Epithelial cell of esophagus (primary cell): ENCODE data around the gene JAML.
A peak's percentile ranks its signal among the peaks of the same experiment; 100 is the strongest.

Experiments
- DNase-seq: peaks from one replicate; pipeline ENCODE4 v3.0.0; 2010; ENCODE audit warnings: low read depth
- H3K4me3 ChIP-seq: 2 replicates; pipeline ENCODE4 v1.5.1; 2011; ENCODE audit warnings: mild to moderate bottlenecking, low read length, control low read depth
- TF ChIP-seq, protein P1 (sequence below): IDR thresholded peaks from 2 replicates; pipeline ENCODE4 v1.5.1; 2011; ENCODE audit warnings: low read depth, mild to moderate bottlenecking, low read length, control low read depth, inconsistent platforms; ENCODE audit not compliant: insufficient read depth; ENCODE audit errors: missing control alignments

The JAML gene

DNA sequence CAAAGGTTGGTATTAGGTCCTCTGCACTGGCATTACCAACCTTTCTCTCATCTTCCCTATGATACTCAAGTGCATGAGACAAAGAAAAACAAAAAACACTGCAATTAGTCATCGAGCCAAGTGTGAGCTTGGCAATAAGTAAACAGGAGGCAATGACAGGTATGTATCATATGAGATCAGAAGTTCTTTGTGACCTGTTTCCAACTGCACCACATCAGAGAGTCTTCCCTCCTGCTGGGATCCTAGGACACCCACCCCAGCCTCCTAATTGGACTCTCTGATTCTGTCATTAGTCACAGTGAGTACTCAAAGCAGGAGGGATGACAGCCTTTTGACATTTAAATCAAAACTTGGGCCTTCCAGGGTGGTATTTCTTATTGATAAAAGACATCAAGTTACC, 7.8 kb upstream of the JAML start:
- peak; percentile 77 for DNase-seq
- TF ChIP-seq, protein P1, sequence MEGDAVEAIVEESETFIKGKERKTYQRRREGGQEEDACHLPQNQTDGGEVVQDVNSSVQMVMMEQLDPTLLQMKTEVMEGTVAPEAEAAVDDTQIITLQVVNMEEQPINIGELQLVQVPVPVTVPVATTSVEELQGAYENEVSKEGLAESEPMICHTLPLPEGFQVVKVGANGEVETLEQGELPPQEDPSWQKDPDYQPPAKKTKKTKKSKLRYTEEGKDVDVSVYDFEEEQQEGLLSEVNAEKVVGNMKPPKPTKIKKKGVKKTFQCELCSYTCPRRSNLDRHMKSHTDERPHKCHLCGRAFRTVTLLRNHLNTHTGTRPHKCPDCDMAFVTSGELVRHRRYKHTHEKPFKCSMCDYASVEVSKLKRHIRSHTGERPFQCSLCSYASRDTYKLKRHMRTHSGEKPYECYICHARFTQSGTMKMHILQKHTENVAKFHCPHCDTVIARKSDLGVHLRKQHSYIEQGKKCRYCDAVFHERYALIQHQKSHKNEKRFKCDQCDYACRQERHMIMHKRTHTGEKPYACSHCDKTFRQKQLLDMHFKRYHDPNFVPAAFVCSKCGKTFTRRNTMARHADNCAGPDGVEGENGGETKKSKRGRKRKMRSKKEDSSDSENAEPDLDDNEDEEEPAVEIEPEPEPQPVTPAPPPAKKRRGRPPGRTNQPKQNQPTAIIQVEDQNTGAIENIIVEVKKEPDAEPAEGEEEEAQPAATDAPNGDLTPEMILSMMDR: no peak
- no peak overlapping the region for H3K4me3 ChIP-seq

DNA sequence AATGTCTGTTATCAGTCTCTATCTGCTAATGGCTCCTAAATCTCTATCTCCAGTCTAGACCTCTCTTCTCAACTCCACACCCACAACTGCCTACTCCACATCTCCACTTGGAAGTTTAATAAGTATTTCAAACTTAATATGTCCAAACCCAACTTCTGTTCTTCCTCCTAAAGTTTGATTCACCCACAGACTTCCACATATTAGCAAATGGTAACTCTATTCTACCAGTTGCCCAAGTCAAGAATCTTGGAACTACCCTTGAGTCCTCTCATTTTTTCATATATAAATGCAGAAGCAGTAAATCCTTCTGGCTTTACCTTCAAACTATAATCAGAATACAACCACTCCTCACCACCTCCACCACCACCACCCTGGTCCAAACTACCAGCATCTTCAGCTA, 6.7 kb upstream of the JAML start:
- TF ChIP-seq, protein P1: no peak
- no peak overlapping the region for H3K4me3 ChIP-seq
- no peak for DNase-seq

DNA sequence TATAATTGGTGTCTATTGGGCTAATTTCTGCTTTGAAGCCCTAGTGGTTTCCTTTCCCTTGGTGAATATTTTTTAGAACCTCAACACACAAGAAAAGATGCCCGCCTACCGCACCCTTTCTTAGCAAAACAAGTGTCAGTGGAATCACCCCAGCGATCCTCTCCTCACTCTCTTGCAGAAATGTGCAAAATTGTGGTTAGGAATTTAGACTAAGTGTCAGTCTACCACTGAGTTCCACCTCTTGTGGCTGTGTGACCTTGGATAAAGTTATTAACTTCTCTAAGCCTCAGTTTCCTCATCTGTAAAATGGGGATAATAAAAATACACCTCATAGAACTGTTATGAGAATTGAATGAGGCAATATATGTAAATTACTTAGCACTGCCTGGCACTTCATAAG, 5.3 kb upstream of the JAML start:
- H3K4me3 ChIP-seq: no peak overlapping the region
- DNase-seq: no peak
- TF ChIP-seq, protein P1: no peak

DNA sequence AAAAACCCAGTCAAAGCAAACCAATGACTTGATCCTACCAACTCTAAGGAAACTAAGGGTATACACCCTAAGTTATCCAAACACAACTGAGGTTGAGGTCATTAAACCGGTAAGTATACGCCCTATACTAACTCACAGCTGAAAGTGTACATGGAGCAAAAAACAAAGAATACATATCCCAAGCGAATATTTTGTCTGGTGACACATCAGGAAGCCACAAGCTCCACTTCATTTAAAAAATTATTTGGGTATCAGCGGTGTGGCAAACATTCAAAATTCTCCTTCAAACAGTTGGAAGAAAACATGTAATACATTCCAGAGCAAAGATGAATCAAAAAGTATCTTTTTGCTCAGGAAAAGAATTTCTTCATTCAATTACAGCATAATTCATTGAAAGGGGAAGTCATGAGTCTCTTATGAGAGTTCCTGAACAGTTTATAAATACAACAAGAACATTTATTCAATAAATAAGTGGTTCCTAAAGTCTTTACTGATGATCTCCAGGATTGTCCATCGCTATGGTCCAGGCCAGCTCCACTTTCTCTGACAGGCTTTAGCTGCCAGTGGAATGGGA, 4.5 kb upstream of the JAML start:
- H3K4me3 ChIP-seq: no peak overlapping the region

DNA sequence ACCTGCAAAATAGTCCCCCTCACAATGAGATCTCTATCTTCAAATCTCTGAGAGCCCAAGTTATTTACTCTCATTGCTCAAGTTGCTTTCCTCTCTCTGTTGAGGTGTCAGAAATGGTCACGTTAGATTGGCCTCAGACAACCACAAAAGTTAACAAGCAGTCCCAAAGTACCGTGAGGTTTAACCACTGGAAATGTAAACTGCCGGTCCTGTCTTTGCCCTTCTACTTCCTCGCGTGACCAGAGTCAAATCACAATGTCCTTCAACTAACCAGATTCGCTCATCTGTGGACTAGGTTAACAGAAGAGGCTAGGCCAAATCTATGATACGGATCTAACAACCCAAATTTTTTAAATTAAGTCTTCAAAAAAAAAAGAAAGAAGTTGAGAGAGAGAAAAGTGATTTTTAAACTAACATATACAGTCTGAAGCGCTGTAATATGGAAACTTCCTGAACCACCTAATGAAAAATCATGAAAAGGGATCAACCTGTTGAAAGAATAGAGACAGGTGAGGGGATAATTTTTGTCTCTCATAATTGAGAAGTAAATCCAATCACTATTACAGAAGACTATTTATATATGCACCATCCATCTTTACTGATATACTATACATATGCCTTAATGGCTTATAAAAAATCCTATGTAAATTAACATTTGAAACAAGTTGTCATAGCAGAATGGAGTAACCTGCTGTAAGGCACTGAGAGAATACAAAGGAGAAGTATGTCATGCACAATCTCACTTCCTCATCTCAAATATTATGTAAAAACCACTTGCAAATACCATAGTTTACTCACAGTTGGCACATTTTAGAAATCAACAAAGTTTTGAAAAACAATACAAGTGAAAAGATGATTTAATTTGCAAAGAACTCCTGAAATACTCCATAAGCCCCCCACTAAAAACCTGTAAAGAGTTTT, 3.3 kb upstream of the JAML start:
- DNase-seq: no peak
- TF ChIP-seq, protein P1: no peak
- H3K4me3 ChIP-seq: no peak overlapping the region

More for the DNA sequence above, 4.5 kb upstream of the JAML start:
- TF ChIP-seq, protein P1: no peak
- no peak for DNase-seq

DNA sequence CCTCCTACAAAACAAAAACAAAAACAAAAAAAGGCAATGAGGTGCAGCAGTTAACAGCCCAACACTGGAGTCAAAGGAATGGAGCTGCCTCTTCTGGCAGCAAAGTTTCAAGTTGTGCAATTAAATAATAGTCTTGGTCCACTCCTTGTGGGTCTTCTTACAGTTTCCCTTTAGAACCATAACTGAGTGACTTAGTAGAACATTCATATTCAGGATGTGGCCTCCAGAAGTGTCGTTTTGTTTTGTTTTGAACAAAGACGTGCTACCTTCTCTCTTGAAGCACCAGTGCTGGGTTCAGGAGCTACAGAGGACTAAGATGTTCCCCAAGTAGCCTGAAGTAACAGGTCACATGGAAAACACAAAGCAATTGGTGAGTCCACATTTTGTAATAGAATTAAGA, 2.0 kb upstream of the JAML start:
- H3K4me3 ChIP-seq: no peak overlapping the region
- TF ChIP-seq, protein P1: no peak
- DNase-seq: no peak
